Measurements from ENCODE around the gene HRH1. TPM values are rescaled to one million over a fixed set of nuclear protein-coding genes. Genes with fewer than 3 reads are reported as not detected.
A peak's percentile ranks its signal among the peaks of the same experiment; 100 is the strongest.

The HRH1 gene
- total RNA-seq, 1 experiment from 2014 or later, result 7.0 TPM

DNA sequence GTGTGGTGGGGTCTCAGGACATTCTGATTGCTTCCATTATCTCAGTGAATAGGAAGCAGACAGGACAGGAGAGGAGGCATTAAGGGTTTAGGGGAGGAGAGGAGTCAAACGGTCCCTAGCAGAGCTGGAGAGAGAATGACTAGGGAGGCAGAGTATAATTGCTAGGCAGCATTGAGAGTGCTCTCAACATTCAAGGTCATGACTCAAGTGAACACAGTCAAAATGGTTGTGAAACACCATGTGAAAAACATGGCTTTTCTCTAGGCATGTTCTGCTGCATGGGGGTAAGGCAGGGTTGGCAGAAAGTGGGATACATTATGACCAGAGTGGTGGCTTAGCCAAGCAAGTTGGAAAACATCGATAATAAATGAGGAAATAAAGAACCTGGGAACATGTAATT, 19.5 kb upstream of the HRH1 start:
- Histone ChIP-seq H3K9ac (ENCODE audit: low read length) (no peak overlapping the region), H3K9me2 (ENCODE audit: insufficient read depth) (no peaks in the 10 kb centered on the region), H3K27ac (ENCODE audit: low read depth, low read length) (no peak overlapping the region), H3K79me2 (ENCODE audit: insufficient read depth, low read length) (no peaks in the 10 kb centered on the region), H2AFZ (ENCODE audit: low read depth, low read length, poor library complexity, severe bottlenecking) (peak overlapping the region; percentile 59), H3K4me1 (ENCODE audit: control insufficient read depth in 1 of 2, insufficient read depth in 2 of 2, low read length in 2 of 2) (peaks cover 25 to 47% of the 10 kb centered on the region in 2 experiments), H3K27me3 (ENCODE audit: insufficient read depth, low read length) (no peaks in the 10 kb centered on the region), H3K9me3 (ENCODE audit: control insufficient read depth in 1 of 2, insufficient read depth in 1 of 2, low read depth in 1 of 2, low read length in 2 of 2) (no peaks in the 10 kb centered on the region), H3K4me2 (ENCODE audit: low read length) (no peak overlapping the region), H4K20me1 (ENCODE audit: insufficient read depth) (no peaks in the 10 kb centered on the region), H3K4me3 (replicated peaks in 1 of 2; ENCODE audit: low read depth in 1 of 2, low read length in 2 of 2) (no peak overlapping the region), H3K36me3 (ENCODE audit: control insufficient read depth in 1 of 2, insufficient read depth in 2 of 2, low read length in 2 of 2) (no peaks in the 10 kb centered on the region)
- ChIA-PET POLR2A (interaction anchor here (2.7 kb wide), 1 partner anchor 37 kb away, joined by 8 read pairs; no protein-coding TSS in a partner anchor), RAD21 (ENCODE audit: low non-redundant PET in 1 of 2, low total read pairs in 2 of 2, uncharacterized antibody in 2 of 2, unreplicated experiment in 2 of 2) (no interaction called here), CTCF (no interaction called here)
- no peak for DNase-seq (ENCODE audit: low read depth, low spot score)
- ATAC-seq, result no peak
- no peak for TF ChIP-seq EGR1 (IDR thresholded peaks at IDR 0.05; ENCODE audit: low read depth)
- no peak for TF ChIP-seq ZFX (IDR thresholded peaks at IDR 0.05)
- TF ChIP-seq SP1 (IDR thresholded peaks at IDR 0.05; ENCODE audit: low read depth), result no peak
- no peak for TF ChIP-seq TCF7L2 (IDR thresholded peaks at IDR 0.05; ENCODE audit: borderline replicate concordance, extremely low read depth, insufficient read depth, insufficient read length)
- no peak for TF ChIP-seq FOSL1 (IDR thresholded peaks at IDR 0.05; ENCODE audit: low read depth)
- no peak for TF ChIP-seq POLR2AphosphoS5 (IDR thresholded peaks at IDR 0.05; ENCODE audit: low read depth, low read length)
- TF ChIP-seq REST (IDR thresholded peaks at IDR 0.05; ENCODE audit: low read depth), result no peak
- no peak for TF ChIP-seq EZH2phosphoT487 (IDR thresholded peaks at IDR 0.05; ENCODE audit: borderline replicate concordance)
- TF ChIP-seq CEBPB (IDR thresholded peaks at IDR 0.05; ENCODE audit: low read depth), result no peak
- TF ChIP-seq YY1 (IDR thresholded peaks at IDR 0.05; ENCODE audit: extremely low read depth, insufficient replicate concordance, low read depth, low read length), result no peak
- intact Hi-C loops (cut with micrococcal nuclease), result loop anchor here (5.0 kb wide), 1 partner anchor 73 kb away; no protein-coding TSS in a partner anchor
- no TSS peak for BruUV-seq (replicated peaks)

All from HCT116 (cell line).